GM12878 (cell line): ENCODE measurements around the gene MYO9B.

Experiments used
- CREB1 ChIP-seq: IDR thresholded peaks from 2 replicates; pipeline ENCODE4 v1.6.1; 2012; ENCODE audit warnings: low read depth, mild to moderate bottlenecking, inconsistent platforms
- CTCF ChIP-seq, 3 experiments: IDR thresholded peaks in 2 of 3; conservative IDR thresholded peaks in 1 of 3; 2 replicates each; pipeline ENCODE4 v1.5.1; 2011; ENCODE audit warnings: low read depth in 3 of 3, low read length in 3 of 3, mild to moderate bottlenecking in 3 of 3, control low read depth in 2 of 3, moderate library complexity in 2 of 3, inconsistent platforms in 1 of 3, mixed read lengths in 1 of 3; ENCODE audit not compliant: control insufficient read depth in 2 of 3, insufficient read depth in 1 of 3; ENCODE audit errors: extremely low read depth in 1 of 3
- E4F1 ChIP-seq: fragments of 450-650 bp; IDR thresholded peaks from 2 replicates; pipeline ENCODE4 v1.6.1; 2018; ENCODE audit warnings: borderline replicate concordance, mild to moderate bottlenecking; ENCODE audit not compliant: partially characterized antibody
- EP300 ChIP-seq, 2 experiments: fragments of 150-350 bp in 1 of 2; IDR thresholded peaks; 2 replicates each; pipeline ENCODE4 v1.6.1; 2011 to 2012; ENCODE audit warnings: low read depth in 2 of 2, low read length in 2 of 2, borderline replicate concordance in 1 of 2, improper control_type of control experiment in 1 of 2, inconsistent platforms in 1 of 2; ENCODE audit not compliant: control insufficient read depth in 1 of 2
- FOXK2 ChIP-seq: fragments of 450-650 bp; IDR thresholded peaks from 2 replicates; pipeline ENCODE4 v1.6.1; 2017; ENCODE audit warnings: mild to moderate bottlenecking, moderate library complexity
- JUND ChIP-seq: IDR thresholded peaks from 2 replicates; pipeline ENCODE4 v1.6.1; 2012; ENCODE audit warnings: low read depth, mild to moderate bottlenecking, low read length, improper control_type of control experiment, moderate library complexity
- SMC3 ChIP-seq: IDR thresholded peaks from 2 replicates; pipeline ENCODE4 v1.6.1; 2011; ENCODE audit warnings: low read length, improper control_type of control experiment, borderline replicate concordance
- SUZ12 ChIP-seq: fragments of 200-600 bp; sonication (generic); IDR thresholded peaks from one replicate; pipeline ENCODE4 v1.6.1; 2018; ENCODE audit warnings: antibody characterized with exemption, mild to moderate bottlenecking; ENCODE audit not compliant: unreplicated experiment
- TAF1 ChIP-seq: IDR thresholded peaks from 2 replicates; pipeline ENCODE4 v1.6.1; 2011; ENCODE audit warnings: mild to moderate bottlenecking, low read depth, low read length, borderline replicate concordance
- TBL1XR1 ChIP-seq: IDR thresholded peaks from 2 replicates; pipeline ENCODE4 v1.6.1; 2012; ENCODE audit warnings: low read depth, low read length, improper control_type of control experiment
- YY1 ChIP-seq: IDR thresholded peaks from 2 replicates; pipeline ENCODE4 v1.6.1; 2011; ENCODE audit warnings: low read depth, mild to moderate bottlenecking, low read length
- TF ChIP-seq, protein P1 (sequence below): IDR thresholded peaks from 2 replicates; pipeline ENCODE4 v1.6.1; 2011; ENCODE audit warnings: low read depth, low read length, improper control_type of control experiment, borderline replicate concordance
- TF ChIP-seq, protein P2 (sequence below): IDR thresholded peaks from 2 replicates; pipeline ENCODE4 v1.6.1; 2012; ENCODE audit warnings: low read depth, low read length, improper control_type of control experiment

DNA sequence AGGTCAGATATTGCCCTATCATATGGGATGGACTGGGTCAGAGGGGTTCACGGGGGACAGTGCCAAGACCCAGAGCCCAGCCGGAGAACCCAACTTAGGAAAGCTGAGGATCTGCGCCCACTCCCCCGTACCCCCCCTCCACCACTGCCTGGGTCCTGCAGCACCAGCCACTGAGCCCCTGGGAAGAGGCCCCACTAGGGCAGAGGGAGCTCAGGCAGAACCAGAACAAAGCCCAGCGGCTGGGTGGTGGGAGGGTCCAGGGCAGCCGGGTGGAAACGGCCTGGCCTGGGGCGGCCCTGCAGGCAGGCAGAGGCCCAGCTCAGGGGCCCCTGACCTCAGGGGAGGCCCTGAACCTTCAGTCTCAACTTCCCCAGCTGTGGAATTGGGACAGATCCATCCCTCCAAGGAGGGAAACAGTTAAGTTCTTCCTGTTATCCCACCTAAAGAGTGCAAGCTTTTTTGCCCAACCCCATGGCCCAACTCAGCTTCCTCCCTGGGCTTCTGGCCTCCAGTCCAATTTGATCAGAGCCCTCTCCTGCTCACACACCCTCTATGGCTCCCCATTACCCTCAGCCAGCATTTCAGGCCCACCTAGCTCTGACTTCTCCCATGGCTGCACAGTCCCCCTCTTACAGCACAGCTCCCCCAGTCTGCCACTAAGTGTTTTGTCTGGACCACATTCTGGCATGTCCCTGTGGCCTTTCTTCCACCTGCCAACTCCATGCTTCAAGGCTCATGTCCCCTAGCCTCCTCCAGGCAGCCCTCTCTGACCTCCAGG is 167.0 kb downstream of the MYO9B start:
- TF ChIP-seq CTCF (IDR thresholded peaks at IDR 0.05 in 2 of 3, conservative IDR thresholded peaks at IDR 0.05 in 1 of 3; ENCODE audit: control insufficient read depth in 2 of 3, extremely low read depth in 1 of 3, insufficient read depth in 1 of 3, low read depth in 3 of 3, low read length in 3 of 3) (no peak), SUZ12 (no peak), EP300 (IDR thresholded peaks at IDR 0.05; ENCODE audit: borderline replicate concordance in 1 of 2, control insufficient read depth in 1 of 2, low read depth in 2 of 2, low read length in 2 of 2) (no peak), FOXK2 (no peak), SMC3 (no peak), E4F1 (no peak), CREB1 (no peak), TAF1 (no peak), TBL1XR1 (no peak), YY1 (no peak), JUND (no peak)
- TF ChIP-seq, protein P1, sequence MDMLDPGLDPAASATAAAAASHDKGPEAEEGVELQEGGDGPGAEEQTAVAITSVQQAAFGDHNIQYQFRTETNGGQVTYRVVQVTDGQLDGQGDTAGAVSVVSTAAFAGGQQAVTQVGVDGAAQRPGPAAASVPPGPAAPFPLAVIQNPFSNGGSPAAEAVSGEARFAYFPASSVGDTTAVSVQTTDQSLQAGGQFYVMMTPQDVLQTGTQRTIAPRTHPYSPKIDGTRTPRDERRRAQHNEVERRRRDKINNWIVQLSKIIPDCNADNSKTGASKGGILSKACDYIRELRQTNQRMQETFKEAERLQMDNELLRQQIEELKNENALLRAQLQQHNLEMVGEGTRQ, result no peak
- TF ChIP-seq, protein P2, sequence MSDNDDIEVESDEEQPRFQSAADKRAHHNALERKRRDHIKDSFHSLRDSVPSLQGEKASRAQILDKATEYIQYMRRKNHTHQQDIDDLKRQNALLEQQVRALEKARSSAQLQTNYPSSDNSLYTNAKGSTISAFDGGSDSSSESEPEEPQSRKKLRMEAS, result no peak
